ENCODE measurements around the gene EFCAB7.

DNA sequence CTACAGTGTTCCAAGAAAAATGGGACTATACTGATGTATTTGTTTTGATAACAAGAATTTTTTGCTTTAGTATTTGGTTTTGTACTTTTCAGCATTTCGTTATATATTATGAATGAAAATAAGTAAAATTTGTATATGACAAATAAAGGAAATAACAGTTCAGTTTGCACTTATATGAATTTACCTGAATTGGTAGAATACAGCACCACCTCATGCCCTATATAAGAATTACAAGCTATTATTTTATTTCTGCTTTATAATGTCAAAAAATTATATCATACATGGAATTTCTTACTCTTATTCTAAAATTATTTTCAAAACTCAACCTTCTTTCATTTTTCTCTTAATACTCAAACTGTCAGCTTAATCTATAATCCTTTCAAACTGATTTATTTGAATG lies 14.6 kb downstream of the EFCAB7 start:
- TF ChIP-seq, protein P1, sequence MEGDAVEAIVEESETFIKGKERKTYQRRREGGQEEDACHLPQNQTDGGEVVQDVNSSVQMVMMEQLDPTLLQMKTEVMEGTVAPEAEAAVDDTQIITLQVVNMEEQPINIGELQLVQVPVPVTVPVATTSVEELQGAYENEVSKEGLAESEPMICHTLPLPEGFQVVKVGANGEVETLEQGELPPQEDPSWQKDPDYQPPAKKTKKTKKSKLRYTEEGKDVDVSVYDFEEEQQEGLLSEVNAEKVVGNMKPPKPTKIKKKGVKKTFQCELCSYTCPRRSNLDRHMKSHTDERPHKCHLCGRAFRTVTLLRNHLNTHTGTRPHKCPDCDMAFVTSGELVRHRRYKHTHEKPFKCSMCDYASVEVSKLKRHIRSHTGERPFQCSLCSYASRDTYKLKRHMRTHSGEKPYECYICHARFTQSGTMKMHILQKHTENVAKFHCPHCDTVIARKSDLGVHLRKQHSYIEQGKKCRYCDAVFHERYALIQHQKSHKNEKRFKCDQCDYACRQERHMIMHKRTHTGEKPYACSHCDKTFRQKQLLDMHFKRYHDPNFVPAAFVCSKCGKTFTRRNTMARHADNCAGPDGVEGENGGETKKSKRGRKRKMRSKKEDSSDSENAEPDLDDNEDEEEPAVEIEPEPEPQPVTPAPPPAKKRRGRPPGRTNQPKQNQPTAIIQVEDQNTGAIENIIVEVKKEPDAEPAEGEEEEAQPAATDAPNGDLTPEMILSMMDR (IDR thresholded peaks at IDR 0.05; ENCODE audit: borderline replicate concordance, extremely low read depth, low read length, poor library complexity, severe bottlenecking), result peak; percentile 53
- TF ChIP-seq EZH2 (IDR thresholded peaks at IDR 0.05; ENCODE audit: borderline replicate concordance, low read depth, low read length, severe bottlenecking), result no peak

Data from DND-41 (cell line).